ENCODE data around the gene BAD. TPM values are rescaled to one million over a fixed set of nuclear protein-coding genes. Genes with fewer than 3 reads are reported as not detected.
"Not testable (repeated sequence)": the region's sequence is repeated elsewhere in the genome, so short reads cannot be mapped to it uniquely, and the experiment has no call there.

Gene BAD
- total RNA-seq, 1 experiment from 2014 or later, result 25.9 TPM

DNA sequence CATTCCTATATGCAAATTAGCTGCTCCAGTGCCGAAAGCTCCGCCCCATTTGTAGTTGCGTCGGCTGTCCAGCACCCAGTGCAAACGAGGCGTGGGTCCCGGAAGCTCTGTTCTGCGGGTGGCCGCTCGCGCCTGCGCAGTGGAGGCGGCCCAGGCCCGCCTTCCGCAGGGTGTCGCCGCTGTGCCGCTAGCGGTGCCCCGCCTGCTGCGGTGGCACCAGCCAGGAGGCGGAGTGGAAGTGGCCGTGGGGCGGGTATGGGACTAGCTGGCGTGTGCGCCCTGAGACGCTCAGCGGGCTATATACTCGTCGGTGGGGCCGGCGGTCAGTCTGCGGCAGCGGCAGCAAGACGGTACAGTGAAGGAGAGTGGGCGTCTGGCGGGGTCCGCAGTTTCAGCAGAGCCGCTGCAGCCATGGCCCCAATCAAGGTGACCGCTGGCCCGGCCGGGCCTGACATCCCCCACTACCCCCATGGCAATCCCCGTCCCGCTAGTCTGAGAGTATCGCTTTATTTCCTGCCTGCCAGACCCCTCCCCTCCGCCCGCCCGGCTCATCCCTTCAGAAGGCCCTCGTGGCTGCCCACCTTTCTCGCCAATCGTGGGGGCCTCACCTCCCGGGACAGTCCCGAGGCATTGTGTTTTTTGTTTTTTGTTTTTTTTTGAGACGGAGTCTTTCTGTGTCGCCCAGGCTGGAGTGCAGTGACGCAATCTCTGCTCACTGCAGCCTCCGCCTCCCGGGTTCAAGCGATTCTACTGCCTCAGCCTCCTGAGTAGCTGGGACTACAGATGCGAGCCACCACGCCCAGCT, 33.7 kb upstream of the BAD start, which contains the start of gene PRDX5:
Gene PRDX5, plus strand, starts transcription at position 161 of the 805 bp plus-strand sequence. Its CDS starts 95 bp downstream, at position 256.
- Histone ChIP-seq H3K4me1 (no peaks in the 10 kb centered on the region), H3K4me3 (peak within 1 kb of the TSS; percentile 68), H3K36me3 (peaks cover 2% of the 10 kb centered on the region; the same call in 1 of the 2 replicates), H3K27ac (peak within 1 kb of the TSS; percentile 71), H3K27me3 (no peaks in the 10 kb centered on the region), H3K9me3 (replicated peaks) (no peaks in the 10 kb centered on the region)
- peak; percentile 95 for DNase-seq

DNA sequence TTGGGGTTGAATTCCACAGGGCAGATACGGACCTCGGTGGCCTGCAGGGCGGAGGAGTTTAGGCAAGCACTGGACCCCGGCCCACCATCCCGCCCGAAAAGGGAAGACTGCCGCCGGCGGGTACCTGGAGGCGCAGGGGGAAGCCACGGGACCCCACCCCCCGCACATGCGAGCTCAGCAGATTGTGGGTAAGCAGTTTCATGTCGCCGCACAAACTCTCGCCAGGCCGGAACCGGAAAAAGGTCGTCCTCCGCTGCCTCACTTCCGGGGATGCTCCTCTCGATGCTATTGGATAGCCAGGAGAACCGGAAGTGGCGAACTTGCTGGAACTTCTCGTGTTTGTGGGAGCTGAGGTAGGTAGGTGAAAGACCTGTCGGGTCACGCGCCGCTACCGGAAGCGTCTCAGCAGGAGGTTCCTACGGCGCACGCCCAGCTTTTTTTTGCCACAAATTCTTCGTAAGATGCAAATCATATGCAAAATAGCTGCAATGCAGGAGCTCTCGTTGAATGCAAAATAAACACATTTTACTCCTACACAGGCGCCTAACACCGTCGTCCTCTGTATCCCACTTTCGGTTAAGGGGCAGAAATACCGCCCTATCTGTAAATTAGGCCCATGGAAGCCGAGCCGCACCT, 33.0 kb upstream of the BAD start, which contains the start of gene TRMT112:
Gene TRMT112, minus strand, starts transcription at position 235 of the 636 bp plus-strand sequence. Its CDS starts 33 bp downstream, at position 202.
- Histone ChIP-seq H3K27me3 (no peaks in the 10 kb centered on the region), H3K36me3 (peaks cover 2% of the 10 kb centered on the region; the same call in 1 of the 2 replicates), H3K9me3 (replicated peaks) (no peaks in the 10 kb centered on the region), H3K4me1 (no peaks in the 10 kb centered on the region), H3K27ac (peak within 1 kb of the TSS; percentile 71), H3K4me3 (peak within 1 kb of the TSS; percentile 68)
- DNase-seq, result peak; percentile 94 to 95

DNA sequence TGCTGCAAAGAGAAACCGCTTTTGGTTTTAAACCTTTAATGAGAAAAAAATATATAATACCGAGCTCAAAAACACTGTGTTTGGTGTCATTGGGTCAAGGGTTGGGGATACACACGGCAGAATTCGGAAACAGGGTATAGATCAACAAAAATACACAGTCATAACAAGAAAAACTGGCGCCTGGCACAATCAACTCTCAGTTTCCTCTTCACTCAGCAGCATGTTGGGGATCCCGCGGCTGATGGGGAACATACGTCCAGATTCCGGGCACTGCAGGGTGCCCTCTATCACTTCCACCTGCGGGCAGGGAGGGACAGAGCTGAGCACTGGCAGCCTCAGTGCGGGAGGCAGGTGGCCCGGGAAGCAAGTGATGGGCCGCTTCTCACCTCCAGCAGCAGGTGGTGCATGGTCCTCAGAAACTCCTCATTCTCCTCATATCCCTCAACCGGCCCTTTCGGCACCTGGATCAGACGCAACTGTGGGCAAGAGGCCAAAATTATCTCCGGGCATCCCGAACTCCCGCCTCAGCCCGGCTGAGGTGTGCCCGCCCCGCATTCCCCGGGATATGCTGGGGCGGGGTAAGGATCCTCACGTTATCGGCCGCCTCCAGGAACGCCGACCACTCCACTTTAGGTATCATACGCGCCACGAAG, 32.3 kb upstream of the BAD start:
- peak overlapping the region; percentile 71 for H3K27ac ChIP-seq
- DNase-seq, result no peak

DNA sequence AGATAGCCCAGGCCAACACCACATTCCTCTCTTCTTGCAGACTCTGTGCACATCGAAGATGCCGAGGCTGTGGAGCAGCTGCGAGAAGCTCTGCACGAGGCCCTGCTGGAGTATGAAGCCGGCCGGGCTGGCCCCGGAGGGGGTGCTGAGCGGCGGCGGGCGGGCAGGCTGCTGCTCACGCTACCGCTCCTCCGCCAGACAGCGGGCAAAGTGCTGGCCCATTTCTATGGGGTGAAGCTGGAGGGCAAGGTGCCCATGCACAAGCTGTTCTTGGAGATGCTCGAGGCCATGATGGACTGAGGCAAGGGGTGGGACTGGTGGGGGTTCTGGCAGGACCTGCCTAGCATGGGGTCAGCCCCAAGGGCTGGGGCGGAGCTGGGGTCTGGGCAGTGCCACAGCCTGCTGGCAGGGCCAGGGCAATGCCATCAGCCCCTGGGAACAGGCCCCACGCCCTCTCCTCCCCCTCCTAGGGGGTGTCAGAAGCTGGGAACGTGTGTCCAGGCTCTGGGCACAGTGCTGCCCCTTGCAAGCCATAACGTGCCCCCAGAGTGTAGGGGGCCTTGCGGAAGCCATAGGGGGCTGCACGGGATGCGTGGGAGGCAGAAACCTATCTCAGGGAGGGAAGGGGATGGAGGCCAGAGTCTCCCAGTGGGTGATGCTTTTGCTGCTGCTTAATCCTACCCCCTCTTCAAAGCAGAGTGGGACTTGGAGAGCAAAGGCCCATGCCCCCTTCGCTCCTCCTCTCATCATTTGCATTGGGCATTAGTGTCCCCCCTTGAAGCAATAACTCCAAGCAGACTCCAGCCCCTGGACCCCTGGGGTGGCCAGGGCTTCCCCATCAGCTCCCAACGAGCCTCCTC, 31.4 kb upstream of the BAD start:
- DNase-seq; H3K4me1 ChIP-seq; H3K27me3 ChIP-seq; H3K27ac ChIP-seq; H3K9me3 ChIP-seq (replicated peaks); H3K4me3 ChIP-seq; H3K36me3 ChIP-seq: not testable (repeated sequence)

More for the DNA sequence above, 32.3 kb upstream of the BAD start:
- no peaks in the 10 kb centered on the region for H3K4me1 ChIP-seq
- no peaks in the 10 kb centered on the region for H3K9me3 ChIP-seq (replicated peaks)
- H3K27me3 ChIP-seq, result no peaks in the 10 kb centered on the region
- H3K4me3 ChIP-seq, result peak overlapping the region; percentile 68
- H3K36me3 ChIP-seq, result peaks cover 2% of the 10 kb centered on the region; the same call in 1 of the 2 replicates

DNA sequence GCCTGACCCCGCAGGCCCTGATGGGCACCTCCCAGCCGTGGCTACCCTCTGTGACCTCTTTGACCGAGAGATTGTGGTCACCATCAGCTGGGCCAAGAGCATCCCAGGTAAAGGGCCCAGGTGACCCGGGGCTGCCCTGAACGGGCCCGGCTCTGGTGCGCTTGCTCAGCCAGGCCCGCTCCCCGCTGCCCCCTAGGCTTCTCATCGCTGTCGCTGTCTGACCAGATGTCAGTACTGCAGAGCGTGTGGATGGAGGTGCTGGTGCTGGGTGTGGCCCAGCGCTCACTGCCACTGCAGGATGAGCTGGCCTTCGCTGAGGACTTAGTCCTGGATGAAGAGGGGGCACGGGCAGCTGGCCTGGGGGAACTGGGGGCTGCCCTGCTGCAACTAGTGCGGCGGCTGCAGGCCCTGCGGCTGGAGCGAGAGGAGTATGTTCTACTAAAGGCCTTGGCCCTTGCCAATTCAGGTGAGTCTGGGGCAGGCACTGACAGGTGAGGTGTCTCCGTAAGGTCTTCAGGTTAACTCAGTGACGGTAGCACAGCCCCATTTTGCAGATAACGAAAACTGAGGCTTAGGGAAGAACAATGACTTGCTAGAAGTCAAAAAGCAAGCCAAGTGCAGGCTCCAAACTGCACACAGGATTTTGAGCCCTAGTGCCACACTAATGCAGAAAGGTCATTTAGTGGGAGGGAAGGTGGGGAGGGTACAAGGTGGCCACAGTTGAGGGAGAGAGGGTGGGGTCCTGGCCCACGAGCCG, 30.5 kb upstream of the BAD start:
- H3K4me3 ChIP-seq, result no peak overlapping the region
- H3K27ac ChIP-seq, result no peak overlapping the region
- H3K27me3 ChIP-seq, result no peaks in the 10 kb centered on the region
- no peak for DNase-seq
- no peaks in the 10 kb centered on the region for H3K4me1 ChIP-seq
- peaks cover 2% of the 10 kb centered on the region; the same call in 1 of the 2 replicates for H3K36me3 ChIP-seq
- H3K9me3 ChIP-seq (replicated peaks), result no peaks in the 10 kb centered on the region

DNA sequence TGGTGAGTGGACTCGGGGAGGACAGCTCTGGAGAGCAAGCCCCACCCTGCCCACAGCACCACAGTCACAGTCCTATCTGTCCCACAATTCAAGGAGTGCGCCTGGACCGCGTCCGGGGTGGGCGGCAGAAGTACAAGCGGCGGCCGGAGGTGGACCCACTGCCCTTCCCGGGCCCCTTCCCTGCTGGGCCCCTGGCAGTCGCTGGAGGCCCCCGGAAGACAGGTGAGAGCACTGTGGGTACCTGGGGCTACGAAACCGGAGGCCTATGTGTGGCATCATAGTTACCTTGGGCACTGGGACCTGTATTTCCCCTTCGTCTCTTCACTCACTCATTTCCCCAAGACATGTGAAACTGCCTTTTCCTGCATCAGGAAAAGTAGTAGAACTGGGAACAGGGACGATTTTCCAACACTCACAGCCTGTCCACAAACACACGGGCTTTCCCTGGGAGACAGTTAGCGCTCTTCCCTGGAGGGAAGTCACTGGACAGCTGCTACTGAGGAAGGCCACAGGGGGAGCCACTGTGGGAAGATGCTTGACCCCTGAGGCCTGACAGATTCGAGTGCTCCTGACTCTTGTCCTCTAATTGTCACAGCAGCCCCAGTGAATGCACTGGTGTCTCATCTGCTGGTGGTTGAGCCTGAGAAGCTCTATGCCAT, 29.8 kb upstream of the BAD start:
- Histone ChIP-seq H3K4me1 (no peaks in the 10 kb centered on the region), H3K4me3 (no peak overlapping the region), H3K36me3 (peaks cover 2% of the 10 kb centered on the region; the same call in 1 of the 2 replicates), H3K9me3 (replicated peaks) (no peaks in the 10 kb centered on the region), H3K27me3 (no peaks in the 10 kb centered on the region), H3K27ac (no peak overlapping the region)
- DNase-seq, result no peak

DNA sequence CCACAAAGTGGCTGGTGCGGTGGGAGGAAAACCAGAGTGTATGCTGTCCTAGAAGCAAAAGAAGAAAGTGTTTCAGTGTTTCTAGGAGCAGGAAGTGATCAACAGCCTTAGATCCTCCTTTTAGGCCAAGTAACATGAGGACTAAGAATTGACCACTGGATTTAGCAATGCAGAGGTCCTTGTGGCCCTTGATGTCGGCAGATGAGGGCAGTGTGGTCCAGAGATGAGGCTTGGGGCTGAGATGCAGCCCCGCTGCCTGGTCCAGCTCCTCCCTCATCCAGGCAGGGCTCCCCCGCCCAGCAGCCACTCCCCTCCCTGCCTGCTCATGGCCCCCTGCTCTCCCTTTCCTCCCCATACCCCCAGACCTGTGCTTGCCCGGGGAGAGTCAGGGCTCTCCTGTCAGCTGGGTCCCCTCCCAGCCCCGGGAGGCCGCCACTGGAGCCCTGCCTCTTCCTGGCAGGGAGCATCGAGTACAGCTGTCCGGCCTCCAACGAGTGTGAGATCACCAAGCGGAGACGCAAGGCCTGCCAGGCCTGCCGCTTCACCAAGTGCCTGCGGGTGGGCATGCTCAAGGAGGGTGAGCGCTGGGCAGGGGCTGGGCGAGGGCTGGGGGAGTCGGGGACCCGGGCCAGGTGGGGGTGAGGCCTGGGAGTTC, 29.2 kb upstream of the BAD start:
- DNase-seq, result no peak

DNA sequence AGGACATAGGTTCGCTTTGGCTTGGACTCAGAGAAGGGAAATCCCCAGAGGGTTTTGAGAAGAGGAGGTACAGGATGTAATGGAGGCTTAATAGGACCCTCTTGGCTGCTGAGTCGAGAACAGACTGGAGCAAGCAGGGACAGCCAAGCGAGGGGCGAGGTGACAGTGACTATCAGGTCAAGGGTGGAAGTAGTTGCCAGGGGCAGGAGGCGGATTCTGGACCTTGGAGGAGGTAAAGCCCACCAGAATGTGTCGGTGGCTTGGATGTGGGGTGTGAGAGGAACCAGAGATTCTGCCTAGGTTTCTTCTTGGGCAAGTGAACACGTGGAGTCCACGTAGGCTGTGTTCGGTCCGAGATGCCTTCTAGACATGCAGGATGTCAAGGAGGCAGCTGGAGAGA, 28.5 kb upstream of the BAD start:
- no peaks in the 10 kb centered on the region for H3K9me3 ChIP-seq (replicated peaks)
- H3K27ac ChIP-seq, result no peak overlapping the region
- DNase-seq, result no peak

More for the DNA sequence above, 29.2 kb upstream of the BAD start:
- Histone ChIP-seq H3K27ac (no peak overlapping the region), H3K36me3 (peaks cover 2% of the 10 kb centered on the region; the same call in 1 of the 2 replicates), H3K9me3 (replicated peaks) (no peaks in the 10 kb centered on the region), H3K4me1 (no peaks in the 10 kb centered on the region), H3K27me3 (no peaks in the 10 kb centered on the region), H3K4me3 (no peak overlapping the region)

DNA sequence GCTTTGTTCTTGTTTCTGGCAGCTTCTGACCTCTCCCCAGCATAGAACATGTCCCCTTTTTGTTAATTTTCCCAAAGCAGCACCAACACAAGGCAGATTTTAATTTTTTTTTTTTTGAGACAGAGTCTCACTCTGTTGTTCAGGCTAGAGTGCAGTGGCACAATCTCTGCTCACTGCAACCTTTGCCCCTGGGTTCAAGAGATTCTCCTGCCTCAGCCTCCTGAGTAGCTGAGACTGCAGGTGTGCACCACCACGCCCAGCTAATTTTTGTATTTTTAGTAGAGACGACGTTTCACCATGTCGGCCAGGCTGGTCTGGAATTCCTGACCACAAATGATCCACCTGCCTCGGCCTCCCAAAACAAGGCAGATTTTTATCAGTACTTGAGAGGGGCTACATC, 23.3 kb upstream of the BAD start:
- H3K36me3 ChIP-seq; H3K4me3 ChIP-seq; H3K27me3 ChIP-seq; H3K27ac ChIP-seq; H3K4me1 ChIP-seq; H3K9me3 ChIP-seq (replicated peaks); DNase-seq: not testable (repeated sequence)

More for the DNA sequence above, 28.5 kb upstream of the BAD start:
- Histone ChIP-seq H3K36me3 (peaks cover 2% of the 10 kb centered on the region; the same call in 1 of the 2 replicates), H3K4me1 (no peaks in the 10 kb centered on the region), H3K27me3 (no peaks in the 10 kb centered on the region), H3K4me3 (no peak overlapping the region)

DNA sequence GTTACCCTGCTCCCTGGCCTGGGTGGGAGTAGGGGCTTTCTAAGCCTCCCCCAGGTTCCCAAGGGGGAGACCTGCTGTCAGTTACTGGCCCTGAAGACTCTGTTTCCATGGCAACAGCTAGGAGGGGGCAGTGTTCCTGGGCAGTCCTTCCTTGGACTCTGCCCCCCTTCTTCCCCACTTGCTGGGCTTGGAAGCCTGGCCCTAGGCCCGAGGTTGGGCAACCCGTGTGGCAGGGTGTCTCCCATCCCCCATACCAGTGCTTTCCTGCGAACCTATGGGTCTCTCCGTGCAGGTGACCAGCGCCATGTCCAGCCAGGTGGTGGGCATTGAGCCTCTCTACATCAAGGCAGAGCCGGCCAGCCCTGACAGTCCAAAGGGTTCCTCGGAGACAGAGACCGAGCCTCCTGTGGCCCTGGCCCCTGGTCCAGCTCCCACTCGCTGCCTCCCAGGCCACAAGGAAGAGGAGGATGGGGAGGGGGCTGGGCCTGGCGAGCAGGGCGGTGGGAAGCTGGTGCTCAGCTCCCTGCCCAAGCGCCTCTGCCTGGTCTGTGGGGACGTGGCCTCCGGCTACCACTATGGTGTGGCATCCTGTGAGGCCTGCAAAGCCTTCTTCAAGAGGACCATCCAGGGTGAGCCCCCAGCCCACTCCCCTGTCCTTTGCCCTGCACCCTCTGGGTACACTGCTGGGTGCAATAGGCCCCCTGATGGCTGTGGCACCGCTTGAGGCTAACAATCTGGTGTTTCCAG, 22.6 kb upstream of the BAD start:
- H3K27me3 ChIP-seq, result no peaks in the 10 kb centered on the region
- no peaks in the 10 kb centered on the region for H3K9me3 ChIP-seq (replicated peaks)
- H3K4me1 ChIP-seq, result 0 out of 2 replicates have a peak, but pooled peaks cover 3% of the 10 kb centered on the region
- no peak for DNase-seq
- H3K27ac ChIP-seq, result no peak overlapping the region
- no peaks in the 10 kb centered on the region for H3K36me3 ChIP-seq
- H3K4me3 ChIP-seq, result peak overlapping the region; percentile 66

DNA sequence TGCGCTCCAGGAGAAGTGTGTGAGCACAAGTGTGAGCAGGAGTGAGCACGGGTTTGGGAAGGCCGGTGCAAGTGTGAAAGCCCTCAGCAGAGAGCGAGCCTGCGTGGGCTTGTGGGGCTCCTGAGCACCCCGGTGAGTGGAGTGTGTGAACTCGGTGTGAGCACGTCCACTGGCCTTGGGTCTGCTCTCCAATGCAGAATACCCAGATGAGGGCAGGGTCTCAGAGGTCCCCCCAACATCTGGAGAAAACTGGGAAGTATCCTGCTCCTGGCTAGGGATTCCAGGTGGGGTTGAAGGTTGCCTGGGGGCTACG, 22.1 kb upstream of the BAD start:
- no peak for DNase-seq
- H3K27ac ChIP-seq, result no peak overlapping the region
- no peaks in the 10 kb centered on the region for H3K27me3 ChIP-seq
- H3K4me3 ChIP-seq, result peak overlapping the region; percentile 66
- no peaks in the 10 kb centered on the region for H3K36me3 ChIP-seq
- no peaks in the 10 kb centered on the region for H3K9me3 ChIP-seq (replicated peaks)
- 0 out of 2 replicates have a peak, but pooled peaks cover 3% of the 10 kb centered on the region for H3K4me1 ChIP-seq
